Activated CD4-positive, alpha-beta T cell treated with anti-CD3 and anti-CD28 coated beads for 36 hours (primary cell): ENCODE results near the gene STON2. TPM values are rescaled to one million over a fixed set of nuclear protein-coding genes. Genes with fewer than 3 reads are reported as not detected.

Experiments used
- ATAC-seq: fragments of 200-7000 bp; cut with Tn5 transposase; one replicate; pipeline ENCODE4 v1.10.0; 2021; ENCODE audit warnings: mild to moderate bottlenecking, moderate library complexity
- CTCF ChIA-PET: fragments of 350-600 bp; sonication (Branson Sonifier 250); formaldehyde crosslinking; loops from one replicate; lab custom pipeline; 2021; ENCODE audit warnings: antibody characterized with exemption; lab: Charles Lee
- POLR2A ChIA-PET: fragments of 350-600 bp; sonication (Branson Sonifier 250); formaldehyde crosslinking; loops from one replicate; lab custom pipeline; 2021; ENCODE audit warnings: antibody characterized with exemption, inconsistent platforms; lab: Charles Lee
- DNase-seq: peaks from one replicate; pipeline ENCODE4 v3.0.0-alpha.2; 2020
- H3K27ac Mint-ChIP-seq: one replicate; pipeline ENCODE4 v1.8.0; 2021; ENCODE audit warnings: mixed read lengths
- H3K27me3 Mint-ChIP-seq: one replicate; pipeline ENCODE4 v1.8.0; 2021; ENCODE audit warnings: mixed read lengths
- H3K36me3 Mint-ChIP-seq: one replicate; pipeline ENCODE4 v1.8.0; 2021; ENCODE audit warnings: low read depth, mixed read lengths
- H3K4me1 Mint-ChIP-seq: one replicate; pipeline ENCODE4 v1.8.0; 2021; ENCODE audit warnings: mixed read lengths
- H3K4me3 Mint-ChIP-seq: one replicate; pipeline ENCODE4 v1.8.0; 2021; ENCODE audit warnings: mild to moderate bottlenecking, moderate library complexity, mixed read lengths
- H3K9me3 Mint-ChIP-seq: one replicate; pipeline ENCODE4 v1.8.0; 2021; ENCODE audit warnings: low read depth, mixed read lengths
- intact Hi-C, 2 experiments: fragments of 100-400 bp; cut with DNase I in 1 of 2; cut with micrococcal nuclease in 1 of 2; formaldehyde crosslinking; loops; one replicate each; pipeline versions ENCODE4 v1.14.2 to v1.15.1; 2022 to 2024; cut with DNase I, micrococcal nuclease
- total RNA-seq, 2 experiments: library from RNA; stranded (reverse); gene quantifications; one replicate each; pipeline ENCODE4 v1.2.3, GENCODE V29; 2021

STON2 gene
- total RNA-seq, 2 experiments from 2014 or later: 0.05 to 0.19 TPM

DNA sequence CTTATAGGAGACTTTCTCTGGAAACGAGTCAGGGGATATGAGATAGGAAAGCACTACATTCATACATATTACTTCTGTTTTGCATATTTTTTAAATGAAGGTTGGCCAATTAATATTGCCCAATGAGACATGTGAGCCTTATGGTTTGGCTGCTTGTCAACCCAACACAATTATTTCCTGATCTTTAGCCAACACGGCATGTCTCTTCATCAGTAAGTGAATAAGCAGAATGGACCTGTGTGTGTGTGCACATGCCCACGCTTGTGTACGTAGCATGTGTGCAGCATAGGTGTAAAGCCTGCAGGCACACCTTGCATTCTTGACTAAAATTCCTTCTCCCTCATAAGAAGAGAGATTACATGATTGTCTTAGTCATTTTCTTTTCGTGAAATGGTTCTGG, 88.3 kb downstream of the STON2 start:
- Mint-ChIP-seq H3K27ac (no peak overlapping the region), H3K9me3 (no peaks in the 10 kb centered on the region), H3K4me3 (no peak overlapping the region), H3K27me3 (no peaks in the 10 kb centered on the region), H3K4me1 (no peaks in the 10 kb centered on the region), H3K36me3 (no peaks in the 10 kb centered on the region)
- CTCF ChIA-PET: no interaction called here
- intact Hi-C loops: no loop called here
- POLR2A ChIA-PET: no interaction called here
- ATAC-seq: no peak
- DNase-seq: no peak

DNA sequence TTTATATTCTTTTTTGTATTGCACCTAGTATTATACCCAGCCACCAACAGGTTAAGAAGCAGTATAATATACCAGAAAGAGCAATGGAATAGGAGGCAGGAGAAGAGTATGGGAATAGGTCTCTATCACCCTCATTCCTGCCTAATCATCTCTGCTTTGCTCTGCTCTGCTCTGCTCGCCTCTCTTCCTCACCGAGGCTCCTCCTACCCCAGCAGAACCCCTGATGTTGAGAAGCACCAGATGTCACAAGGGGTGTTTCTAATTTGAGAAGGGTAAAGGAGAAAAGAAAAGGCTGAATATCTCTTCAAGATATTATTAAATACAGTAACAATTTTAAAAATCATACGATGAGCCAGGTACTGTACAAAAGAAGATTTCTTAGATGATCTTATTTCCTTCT, 89.0 kb downstream of the STON2 start:
- ChIA-PET CTCF (no interaction called here), POLR2A (no interaction called here)
- ATAC-seq: no peak
- Mint-ChIP-seq H3K9me3 (no peaks in the 10 kb centered on the region), H3K4me3 (no peak overlapping the region), H3K27me3 (no peaks in the 10 kb centered on the region), H3K4me1 (no peaks in the 10 kb centered on the region), H3K27ac (no peak overlapping the region), H3K36me3 (no peaks in the 10 kb centered on the region)
- DNase-seq: no peak
- intact Hi-C loops: no loop called here

DNA sequence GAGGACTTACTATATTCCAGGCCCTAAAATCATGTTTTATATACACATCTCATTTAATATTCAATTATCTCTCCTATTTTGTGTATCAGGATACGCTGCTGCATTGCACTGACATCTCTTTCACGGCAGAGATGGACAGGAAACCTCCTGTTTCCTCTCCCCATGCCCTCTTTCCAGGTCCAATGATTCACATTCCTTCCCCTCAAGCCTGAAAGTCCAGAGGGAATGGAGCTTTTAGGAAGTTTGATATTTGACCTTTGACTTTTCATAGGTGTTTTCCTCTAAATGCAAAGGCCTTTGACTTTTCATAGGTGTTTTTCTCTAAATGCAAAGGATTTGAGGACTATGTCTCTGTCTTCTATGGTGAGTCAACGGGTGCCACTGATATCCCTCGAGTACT, 89.5 kb downstream of the STON2 start:
- Mint-ChIP-seq H3K27ac (no peak overlapping the region), H3K4me3 (no peak overlapping the region), H3K4me1 (no peaks in the 10 kb centered on the region), H3K9me3 (no peaks in the 10 kb centered on the region), H3K36me3 (no peaks in the 10 kb centered on the region), H3K27me3 (no peaks in the 10 kb centered on the region)
- ATAC-seq: no peak
- intact Hi-C loops: no loop called here
- CTCF ChIA-PET: interaction anchor here (0.7 kb wide), 1 partner anchor 78 kb away, joined by 3 read pairs; no protein-coding TSS in a partner anchor
- POLR2A ChIA-PET: no interaction called here
- DNase-seq: no peak

DNA sequence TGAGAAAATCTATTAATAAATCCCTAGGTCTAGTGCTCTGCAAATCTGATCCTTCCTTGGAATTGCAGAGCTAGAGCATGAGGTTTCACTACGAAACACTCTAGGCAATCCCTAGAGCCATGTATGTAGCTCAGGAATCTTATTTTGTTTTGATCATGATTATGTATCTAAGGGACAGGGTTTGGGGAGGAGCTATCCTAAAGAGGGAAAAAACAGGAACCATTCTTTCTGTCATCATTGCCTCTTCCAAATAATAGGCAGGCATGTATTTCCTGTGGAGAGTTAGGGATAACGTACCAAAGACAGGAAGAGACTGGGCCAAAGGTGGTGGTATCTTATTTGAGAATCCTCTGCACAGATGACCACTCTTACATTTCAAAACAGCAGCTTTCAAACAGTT, 90.6 kb downstream of the STON2 start:
- Mint-ChIP-seq H3K4me1 (no peaks in the 10 kb centered on the region), H3K4me3 (no peak overlapping the region), H3K36me3 (no peaks in the 10 kb centered on the region), H3K27ac (no peak overlapping the region), H3K9me3 (no peaks in the 10 kb centered on the region), H3K27me3 (no peaks in the 10 kb centered on the region)
- intact Hi-C loops: no loop called here
- DNase-seq (no peak), ATAC-seq (no peak)
- ChIA-PET POLR2A (no interaction called here), CTCF (no interaction called here)

DNA sequence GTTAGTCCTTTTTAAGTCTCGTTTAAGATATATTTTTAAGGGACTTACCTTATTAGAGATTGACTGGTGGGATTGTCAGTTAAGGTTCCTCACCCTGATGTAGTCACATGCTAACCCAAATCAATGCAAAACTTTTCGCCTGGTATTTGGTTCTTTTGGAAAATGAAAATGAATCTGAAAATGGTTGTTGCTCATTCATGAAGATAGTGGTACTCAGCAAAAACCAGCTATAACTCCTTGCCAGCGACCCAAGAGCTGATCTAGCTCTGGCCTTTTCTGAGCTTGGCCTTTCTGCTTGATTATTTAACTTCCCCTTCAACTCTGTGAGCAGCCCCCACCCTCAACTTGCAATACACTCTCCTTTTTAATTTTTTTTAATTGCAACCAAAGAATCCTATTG, 94.4 kb downstream of the STON2 start:
- Mint-ChIP-seq H3K9me3 (no peaks in the 10 kb centered on the region), H3K4me3 (no peak overlapping the region), H3K4me1 (peaks cover 11% of the 10 kb centered on the region), H3K27me3 (no peaks in the 10 kb centered on the region), H3K27ac (no peak overlapping the region), H3K36me3 (no peaks in the 10 kb centered on the region)
- ChIA-PET POLR2A (no interaction called here), CTCF (no interaction called here)
- ATAC-seq (no peak), DNase-seq (no peak)
- intact Hi-C loops: no loop called here

DNA sequence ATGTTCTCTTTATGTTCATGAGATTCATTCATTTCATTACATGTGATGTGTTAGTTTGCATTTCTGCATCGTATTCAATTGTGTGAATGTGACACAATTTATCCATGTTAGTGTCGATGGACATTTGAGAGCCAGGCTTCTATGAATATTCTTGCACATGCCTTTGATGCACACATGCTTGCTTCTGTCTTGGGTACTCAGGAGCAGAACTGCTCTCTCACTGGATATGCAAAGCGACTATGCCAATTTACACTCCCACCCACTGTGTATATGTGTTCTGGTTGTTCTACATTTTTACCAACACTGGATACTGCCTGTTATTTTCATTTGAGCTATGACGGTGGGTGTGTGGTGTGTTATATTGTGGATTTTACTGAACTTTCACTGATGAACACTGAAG, 95.1 kb downstream of the STON2 start:
- DNase-seq (no peak), ATAC-seq (no peak)
- Mint-ChIP-seq H3K9me3 (no peaks in the 10 kb centered on the region), H3K4me3 (no peak overlapping the region), H3K27ac (no peak overlapping the region), H3K27me3 (no peaks in the 10 kb centered on the region), H3K36me3 (no peaks in the 10 kb centered on the region), H3K4me1 (peaks cover 11% of the 10 kb centered on the region)
- POLR2A ChIA-PET: no interaction called here
- CTCF ChIA-PET: no interaction called here
- intact Hi-C loops: no loop called here

DNA sequence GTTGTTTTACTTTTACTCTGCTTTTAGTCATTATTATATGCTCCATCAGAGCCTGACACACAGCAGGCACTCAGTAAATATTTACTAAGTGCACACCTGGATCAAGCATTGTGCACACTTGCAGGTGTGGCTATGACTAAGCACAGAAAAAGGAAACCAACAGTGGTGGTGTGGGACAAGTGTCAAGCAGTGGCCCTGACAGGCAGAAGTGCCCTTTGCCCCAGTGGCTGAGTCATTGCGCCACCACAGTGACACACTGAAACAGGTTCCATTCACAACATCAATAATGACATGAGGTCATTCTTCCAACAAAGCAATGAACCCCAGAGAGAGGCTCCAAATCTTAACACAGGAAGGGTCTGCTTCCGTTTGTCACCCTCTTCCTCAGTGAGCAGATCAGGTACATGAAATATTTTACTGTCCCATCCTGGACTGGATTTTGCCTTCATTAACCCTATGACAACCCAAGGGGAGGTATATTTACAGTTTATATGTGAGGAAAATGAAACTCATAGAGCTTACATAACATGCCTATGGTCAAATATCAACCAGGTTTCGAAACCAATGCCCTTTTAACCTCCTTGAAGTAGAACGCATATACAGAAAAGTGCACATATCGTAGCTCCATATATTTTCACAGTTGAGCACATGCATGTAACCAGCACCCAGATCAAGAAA, 96.7 kb downstream of the STON2 start:
- H3K36me3 Mint-ChIP-seq: no peaks in the 10 kb centered on the region
- ChIA-PET POLR2A (no interaction called here), CTCF (interaction anchor here (0.6 kb wide), 1 partner anchor 33 kb away, joined by 3 read pairs; no protein-coding TSS in a partner anchor)
- no peak overlapping the region for H3K4me3 Mint-ChIP-seq
- H3K4me1 Mint-ChIP-seq: peaks cover 11% of the 10 kb centered on the region
- no peaks in the 10 kb centered on the region for H3K27me3 Mint-ChIP-seq
- no peak overlapping the region for H3K27ac Mint-ChIP-seq
- intact Hi-C loops: no loop called here
- ATAC-seq: peak; percentile 94
- DNase-seq: peak; percentile 79
- no peaks in the 10 kb centered on the region for H3K9me3 Mint-ChIP-seq

DNA sequence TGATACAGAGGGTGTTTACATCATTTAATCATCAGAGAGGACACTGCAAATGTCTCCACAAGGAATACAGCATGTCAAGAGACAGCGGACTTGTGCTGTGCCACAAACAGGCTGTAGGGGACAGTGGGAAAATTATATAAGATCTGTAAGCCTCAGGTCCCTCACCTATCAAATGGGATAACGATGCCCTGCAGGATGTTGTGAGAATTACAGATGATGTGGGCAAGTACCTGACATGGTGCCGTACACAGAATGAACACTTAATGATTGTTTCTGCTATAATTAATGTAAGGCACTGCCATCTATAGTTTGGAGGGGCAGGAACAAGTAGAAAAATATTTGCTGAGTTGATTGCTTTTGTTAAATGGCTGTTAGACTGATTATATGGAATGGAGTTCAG, 97.5 kb downstream of the STON2 start:
- POLR2A ChIA-PET: no interaction called here
- Mint-ChIP-seq H3K27me3 (no peaks in the 10 kb centered on the region), H3K4me3 (no peak overlapping the region), H3K36me3 (no peaks in the 10 kb centered on the region), H3K4me1 (peaks cover 11% of the 10 kb centered on the region), H3K9me3 (no peaks in the 10 kb centered on the region), H3K27ac (peak overlapping the region; percentile 13)
- CTCF ChIA-PET: no interaction called here
- ATAC-seq (no peak), DNase-seq (no peak)
- intact Hi-C loops: no loop called here

DNA sequence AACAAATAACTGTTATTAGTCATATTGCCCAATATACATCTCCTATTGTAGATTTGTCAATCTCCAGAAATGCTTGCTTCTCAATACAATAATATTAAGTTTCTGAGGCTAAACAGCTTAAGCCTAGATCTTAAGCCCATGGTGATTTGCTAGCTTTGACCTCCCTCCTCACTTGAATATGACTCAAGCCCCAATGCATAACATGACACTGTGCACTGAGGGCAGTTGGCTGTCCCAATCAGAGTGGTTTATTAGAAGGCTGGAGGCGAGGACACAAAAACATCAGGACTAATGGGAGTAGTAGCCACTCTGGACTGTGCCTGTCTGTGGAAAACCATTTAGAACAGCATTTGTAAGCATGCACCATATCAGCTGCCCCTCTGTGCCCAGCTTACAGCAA, 98.3 kb downstream of the STON2 start:
- ChIA-PET CTCF (interaction anchor here (0.6 to 1.2 kb wide), 2 partner anchors 34 to 70 kb away, joined by 3 to 4 read pairs; no protein-coding TSS in a partner anchor), POLR2A (interaction anchor here (0.9 kb wide), 1 partner anchor 100 kb away, joined by 3 read pairs; no protein-coding TSS in a partner anchor)
- no peak for DNase-seq
- Mint-ChIP-seq H3K27me3 (no peaks in the 10 kb centered on the region), H3K4me3 (no peak overlapping the region), H3K9me3 (no peaks in the 10 kb centered on the region), H3K27ac (no peak overlapping the region), H3K36me3 (no peaks in the 10 kb centered on the region), H3K4me1 (peaks cover 11% of the 10 kb centered on the region)
- intact Hi-C loops: no loop called here
- ATAC-seq: no peak

DNA sequence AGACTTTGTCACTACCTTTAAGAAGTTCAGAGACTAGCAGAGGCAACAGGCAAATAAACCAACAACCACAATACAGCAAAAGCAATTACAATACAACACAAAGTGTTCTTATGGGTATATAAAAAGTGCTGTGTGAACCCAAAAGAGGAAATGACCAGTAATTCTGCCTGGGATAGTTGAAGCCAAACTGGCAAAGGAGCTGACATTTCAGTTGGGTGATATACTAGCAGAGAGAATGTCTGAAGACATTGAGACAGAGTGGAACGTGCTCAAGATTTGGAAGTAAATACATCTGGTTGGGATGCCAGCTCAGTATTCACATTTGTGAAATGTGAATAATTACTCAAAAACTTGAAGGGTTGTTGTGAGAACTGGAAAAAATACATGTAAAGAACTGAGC, 98.8 kb downstream of the STON2 start:
- H3K4me3 Mint-ChIP-seq: no peak overlapping the region
- H3K36me3 Mint-ChIP-seq: no peaks in the 10 kb centered on the region
- H3K27me3 Mint-ChIP-seq: no peaks in the 10 kb centered on the region
- ChIA-PET CTCF (interaction anchor here (0.6 to 1.2 kb wide), 2 partner anchors 34 to 70 kb away, joined by 3 to 4 read pairs; no protein-coding TSS in a partner anchor), POLR2A (interaction anchor here (0.9 kb wide), 1 partner anchor 100 kb away, joined by 3 read pairs; no protein-coding TSS in a partner anchor)
- H3K4me1 Mint-ChIP-seq: peaks cover 11% of the 10 kb centered on the region
- intact Hi-C loops: no loop called here
- H3K27ac Mint-ChIP-seq: no peak overlapping the region
- DNase-seq (no peak), ATAC-seq (no peak)
- no peaks in the 10 kb centered on the region for H3K9me3 Mint-ChIP-seq

DNA sequence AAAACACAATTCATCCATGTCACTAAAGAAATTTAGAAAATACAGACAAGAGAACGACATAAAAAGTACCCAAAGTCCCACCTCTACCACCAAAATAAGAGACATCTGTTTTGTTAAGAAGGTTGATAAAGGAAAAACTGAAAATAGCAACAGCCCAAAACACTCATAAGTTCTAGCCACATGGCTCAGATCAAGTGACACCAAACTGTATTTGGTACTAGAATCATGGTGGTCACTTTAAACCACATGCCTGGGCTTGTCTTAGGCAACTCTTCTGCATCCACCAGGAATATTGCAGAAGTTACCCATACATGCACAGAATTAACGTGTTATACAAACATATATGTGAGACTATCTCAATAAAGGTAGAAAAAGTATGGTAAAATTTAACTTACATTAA, 101.2 kb downstream of the STON2 start:
- ATAC-seq (no peak), DNase-seq (no peak)
- Mint-ChIP-seq H3K9me3 (no peaks in the 10 kb centered on the region), H3K27ac (no peak overlapping the region), H3K4me3 (no peak overlapping the region), H3K27me3 (no peaks in the 10 kb centered on the region), H3K4me1 (peaks cover 11% of the 10 kb centered on the region), H3K36me3 (no peaks in the 10 kb centered on the region)
- CTCF ChIA-PET: no interaction called here
- POLR2A ChIA-PET: no interaction called here
- intact Hi-C loops: no loop called here

DNA sequence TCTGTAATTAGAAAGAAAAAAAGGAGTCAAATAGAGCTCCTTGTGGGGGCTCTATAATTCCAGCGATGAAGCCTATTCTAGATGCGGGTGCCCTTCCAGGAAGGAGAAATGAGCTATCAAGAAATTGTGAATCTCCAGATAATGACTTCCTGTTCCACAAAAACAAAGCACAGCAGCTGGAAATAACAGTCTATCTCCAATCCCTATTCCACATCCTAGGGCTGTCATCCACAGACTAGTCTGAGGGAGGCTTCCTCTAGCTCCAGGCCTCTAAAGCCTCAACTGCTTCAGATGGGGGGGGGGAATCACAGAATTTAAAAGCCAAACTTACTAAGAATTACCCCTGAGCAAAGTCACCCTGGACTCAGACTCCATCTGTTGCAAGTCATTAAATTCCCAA, 102.0 kb downstream of the STON2 start:
- ChIA-PET POLR2A (no interaction called here), CTCF (no interaction called here)
- H3K27me3 Mint-ChIP-seq: no peaks in the 10 kb centered on the region
- DNase-seq (no peak), ATAC-seq (no peak)
- no peak overlapping the region for H3K4me3 Mint-ChIP-seq
- peaks cover 4% of the 10 kb centered on the region for H3K4me1 Mint-ChIP-seq
- intact Hi-C loops: no loop called here
- no peak overlapping the region for H3K27ac Mint-ChIP-seq
- H3K36me3 Mint-ChIP-seq: no peaks in the 10 kb centered on the region
- no peaks in the 10 kb centered on the region for H3K9me3 Mint-ChIP-seq
